ENCODE data around the gene CLK4. TPM values are rescaled to one million over a fixed set of nuclear protein-coding genes. Genes with fewer than 3 reads are reported as not detected.
"Not testable (repeated sequence)": the region's sequence is repeated elsewhere in the genome, so short reads cannot be mapped to it uniquely, and the experiment has no call there.

CLK4 gene
- total RNA-seq, 2 experiments from 2014 or later = 15.6 to 16.8 TPM

- H3K27me3 Mint-ChIP-seq = no peaks in the 10 kb centered on the region
Measured at GRCh38 chr5:178619390-178619789, 7.5 kb downstream of the CLK4 start.

DNA sequence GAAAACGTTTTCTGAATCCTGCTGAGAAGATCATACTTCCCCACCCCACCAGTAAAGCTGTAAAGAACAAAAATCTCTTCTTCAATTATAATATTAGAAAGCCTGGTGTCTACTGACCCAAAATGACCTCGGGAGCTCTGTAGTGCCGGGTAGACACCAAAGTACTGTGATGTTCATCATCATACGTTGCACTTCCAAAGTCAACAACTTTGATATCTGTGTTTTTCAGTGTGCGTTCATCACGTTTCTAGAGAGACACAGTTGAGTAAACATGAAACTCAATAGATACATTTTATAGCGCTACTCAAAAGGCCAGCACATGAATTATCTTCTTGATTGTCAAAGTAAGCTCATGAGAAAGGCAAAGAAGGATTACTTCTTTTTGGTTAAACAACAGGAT, 14.6 kb downstream of the CLK4 start:
- H3K4me3 Mint-ChIP-seq = no peak overlapping the region
- H3K36me3 Mint-ChIP-seq = peaks cover 44% of the 10 kb centered on the region
- H3K4me1 Mint-ChIP-seq = peaks cover 18% of the 10 kb centered on the region
- H3K27ac Mint-ChIP-seq = peak overlapping the region; percentile 59
- DNase-seq = no peak
- peaks cover 1% of the 10 kb centered on the region for H3K9me3 Mint-ChIP-seq
- H3K27me3 Mint-ChIP-seq = no peaks in the 10 kb centered on the region

More at GRCh38 chr5:178619390-178619789, 7.5 kb downstream of the CLK4 start:
- Mint-ChIP-seq H3K4me3 (no peak overlapping the region), H3K9me3 (no peaks in the 10 kb centered on the region), H3K4me1 (peaks cover 36% of the 10 kb centered on the region), H3K36me3 (peaks cover 48% of the 10 kb centered on the region), H3K27ac (no peak overlapping the region)
- no peak for DNase-seq

DNA sequence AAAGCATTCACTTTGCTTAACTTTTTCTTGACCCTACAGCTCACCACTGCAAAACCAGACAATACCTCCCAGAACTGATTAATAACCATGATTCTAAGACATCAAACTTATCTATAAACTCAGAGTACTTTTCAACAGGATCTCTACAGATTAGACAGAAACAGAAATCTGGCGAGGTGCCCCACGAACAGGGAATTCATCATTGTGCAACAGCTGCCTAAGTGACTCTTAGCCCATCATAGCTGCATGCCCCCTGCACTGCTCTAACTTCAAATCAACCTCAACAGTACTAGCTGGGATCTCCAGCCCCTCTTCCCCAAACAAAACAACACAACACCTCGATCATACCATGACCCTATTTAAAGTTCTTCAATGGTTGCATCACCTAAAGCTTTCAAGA, 20.6 kb downstream of the CLK4 start:
- Mint-ChIP-seq H3K4me3 (no peak overlapping the region), H3K9me3 (peaks cover 1% of the 10 kb centered on the region), H3K27me3 (no peaks in the 10 kb centered on the region), H3K36me3 (peaks cover 38% of the 10 kb centered on the region), H3K4me1 (peaks cover 3% of the 10 kb centered on the region), H3K27ac (peak overlapping the region; percentile 21)
- no peak for DNase-seq

DNA sequence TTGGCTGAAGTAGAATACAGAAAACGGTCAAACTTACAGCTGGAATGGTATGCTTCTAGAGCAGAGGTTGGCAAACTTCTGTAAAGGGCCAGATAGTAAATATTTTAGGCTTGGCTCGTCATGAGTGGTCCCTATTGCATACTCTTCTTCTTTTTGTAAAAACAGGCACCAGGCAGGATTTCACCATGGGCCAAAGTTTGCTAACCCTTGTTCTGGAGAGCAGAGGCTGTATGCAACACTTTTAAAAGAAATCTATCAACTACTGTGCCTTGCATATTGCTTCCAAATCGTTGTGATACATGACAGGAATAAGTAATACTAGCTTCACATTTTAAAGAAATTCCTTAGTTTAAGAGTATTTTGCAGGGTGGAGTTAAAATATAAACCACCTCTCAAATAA, 21.1 kb downstream of the CLK4 start:
- no peak for DNase-seq
- no peaks in the 10 kb centered on the region for H3K27me3 Mint-ChIP-seq
- no peak overlapping the region for H3K27ac Mint-ChIP-seq
- H3K9me3 Mint-ChIP-seq = peaks cover 2% of the 10 kb centered on the region
- H3K4me1 Mint-ChIP-seq = peaks cover 3% of the 10 kb centered on the region
- peaks cover 38% of the 10 kb centered on the region for H3K36me3 Mint-ChIP-seq
- no peak overlapping the region for H3K4me3 Mint-ChIP-seq

GRCh38 chr5:178602752-178603151, 24.1 kb downstream of the CLK4 start:
- no peak for DNase-seq
- peaks cover 44% of the 10 kb centered on the region for H3K36me3 Mint-ChIP-seq
- no peak overlapping the region for H3K27ac Mint-ChIP-seq
- no peak overlapping the region for H3K4me3 Mint-ChIP-seq
- peaks cover 9% of the 10 kb centered on the region for H3K9me3 Mint-ChIP-seq
- no peaks in the 10 kb centered on the region for H3K27me3 Mint-ChIP-seq
- H3K4me1 Mint-ChIP-seq = peaks cover 1% of the 10 kb centered on the region

DNA sequence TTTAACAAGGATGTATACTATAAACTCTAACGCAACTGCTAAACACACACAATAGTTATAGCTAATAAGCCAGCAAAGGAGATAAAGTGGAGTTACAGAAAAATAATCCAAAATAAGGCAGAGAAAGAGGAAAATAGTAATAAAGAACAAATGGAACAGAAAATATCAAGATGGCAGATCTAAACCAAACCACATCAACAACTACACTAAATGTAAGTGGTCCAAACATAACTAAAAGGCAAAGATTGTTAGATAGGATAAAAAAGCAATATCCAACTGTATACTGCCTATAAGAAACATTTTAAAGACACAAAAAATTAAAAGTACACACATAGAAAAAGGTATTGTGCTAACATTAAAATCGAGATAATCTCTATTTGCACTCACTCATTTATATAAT, 31.1 kb downstream of the CLK4 start:
- H3K4me1 Mint-ChIP-seq = peaks cover 3% of the 10 kb centered on the region
- DNase-seq = no peak
- no peak overlapping the region for H3K27ac Mint-ChIP-seq
- H3K36me3 Mint-ChIP-seq = peaks cover 52% of the 10 kb centered on the region
- H3K27me3 Mint-ChIP-seq = peaks cover 7% of the 10 kb centered on the region
- no peak overlapping the region for H3K4me3 Mint-ChIP-seq
- peaks cover 30% of the 10 kb centered on the region for H3K9me3 Mint-ChIP-seq

DNA sequence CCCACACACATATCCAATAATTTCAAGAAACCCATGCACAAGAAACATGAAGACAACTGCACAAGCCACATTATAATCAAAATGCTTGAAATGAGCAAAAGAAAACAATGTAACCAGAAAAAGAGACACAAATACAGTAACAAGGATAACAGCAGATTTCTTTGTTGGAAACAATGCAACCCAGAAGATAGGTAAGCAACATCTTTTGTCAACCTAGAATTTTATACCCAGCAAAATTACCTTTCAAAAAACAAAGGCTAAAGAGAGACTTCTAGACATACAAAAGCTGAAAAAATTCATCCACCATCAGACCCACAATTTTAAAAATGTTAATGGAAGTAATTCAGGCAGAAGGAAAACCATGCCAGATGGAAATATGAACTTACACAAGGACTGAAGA, 31.7 kb downstream of the CLK4 start:
- Mint-ChIP-seq H3K27ac (no peak overlapping the region), H3K4me3 (no peak overlapping the region), H3K4me1 (peaks cover 5% of the 10 kb centered on the region), H3K9me3 (peaks cover 30% of the 10 kb centered on the region), H3K27me3 (peaks cover 11% of the 10 kb centered on the region), H3K36me3 (peaks cover 47% of the 10 kb centered on the region)
- no peak for DNase-seq

DNA sequence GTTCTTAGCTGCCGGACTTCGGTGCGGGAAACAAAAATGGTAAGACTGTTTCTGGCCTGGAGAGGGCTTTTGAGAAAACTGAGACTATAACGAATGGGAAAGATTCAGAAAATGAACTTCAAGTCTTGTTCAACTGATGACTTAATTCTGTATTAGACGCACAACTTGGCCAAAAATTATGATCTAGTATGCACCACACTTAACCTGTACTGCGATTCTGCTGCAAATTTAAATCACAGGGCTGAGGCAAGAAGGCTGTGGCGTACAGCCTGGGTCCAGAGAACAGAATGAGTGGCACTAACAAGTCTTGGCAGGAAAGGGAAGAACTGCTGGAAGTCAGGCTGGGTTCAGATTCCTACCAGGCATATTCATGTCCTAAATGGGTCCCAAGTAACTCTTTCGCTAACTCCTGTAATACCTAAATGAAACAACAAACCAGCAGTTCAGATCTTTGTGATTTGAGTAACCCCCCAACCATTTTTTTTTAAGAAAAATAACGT, 35.9 kb downstream of the CLK4 start:
- Mint-ChIP-seq H3K27me3 (peaks cover 48% of the 10 kb centered on the region), H3K27ac (no peak overlapping the region), H3K9me3 (peaks cover 22% of the 10 kb centered on the region), H3K36me3 (peaks cover 21% of the 10 kb centered on the region), H3K4me1 (peaks cover 5% of the 10 kb centered on the region), H3K4me3 (peak overlapping the region; percentile 68)
- no peak for DNase-seq

DNA sequence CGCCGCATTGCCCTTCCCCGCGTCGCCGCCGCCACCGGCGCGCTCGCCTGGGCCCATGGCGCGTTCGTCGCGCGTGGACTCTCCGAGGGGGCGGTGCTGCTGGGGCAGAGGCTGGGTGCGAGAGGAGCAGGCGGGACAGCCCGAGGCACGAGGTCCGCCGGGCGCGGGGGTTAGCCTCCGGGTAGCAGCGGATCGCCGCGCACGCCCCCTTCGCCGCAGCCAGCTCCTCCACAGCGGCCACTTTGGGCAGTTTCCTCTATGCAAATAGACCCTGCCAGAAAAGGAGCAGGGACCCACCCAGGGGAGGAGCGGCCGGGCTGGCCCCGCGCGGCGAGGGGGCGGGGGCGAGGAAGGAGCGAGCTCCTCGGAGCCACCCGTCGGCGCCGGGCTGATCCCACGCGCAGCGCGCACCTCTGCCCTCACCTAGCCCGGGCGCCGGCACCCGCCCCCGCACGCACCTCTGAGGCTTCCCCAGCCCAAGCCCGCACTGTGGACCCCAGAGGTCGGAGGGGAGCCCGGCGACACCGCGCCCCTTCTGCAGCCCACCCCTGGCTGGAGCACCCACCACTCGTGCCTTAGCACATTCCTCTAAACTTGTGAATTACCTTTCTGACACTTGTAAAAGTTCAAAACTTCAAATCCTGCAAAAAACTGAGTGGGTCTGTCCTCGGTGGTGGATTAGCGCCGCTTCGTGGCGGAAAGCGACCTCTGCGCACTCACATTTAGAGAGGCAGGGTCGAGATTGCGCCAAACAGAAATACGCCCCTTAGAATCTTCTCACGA, 36.5 kb downstream of the CLK4 start, which contains the start of gene COL23A1:
COL23A1 (minus strand) TSS at position 253 of the 783 bp plus-strand sequence.
- Mint-ChIP-seq H3K9me3 (peaks cover 17% of the 10 kb centered on the region), H3K4me1 (peaks cover 5% of the 10 kb centered on the region), H3K36me3 (peaks cover 17% of the 10 kb centered on the region), H3K27ac (no peak within 1 kb of the TSS), H3K4me3 (peak within 1 kb of the TSS; percentile 68), H3K27me3 (peaks cover 53% of the 10 kb centered on the region)
- DNase-seq = peak; percentile 46

GRCh38 chr5:178589180-178590140, 37.4 kb downstream of the CLK4 start:
- peak; percentile 38 for DNase-seq
- Mint-ChIP-seq H3K9me3 (peaks cover 9% of the 10 kb centered on the region), H3K27me3 (peaks cover 53% of the 10 kb centered on the region), H3K4me1 (peaks cover 5% of the 10 kb centered on the region), H3K4me3 (no peak overlapping the region), H3K27ac (no peak overlapping the region), H3K36me3 (peaks cover 8% of the 10 kb centered on the region)

GRCh38 chr5:178588769-178589168, 38.1 kb downstream of the CLK4 start:
- peaks cover 54% of the 10 kb centered on the region for H3K27me3 Mint-ChIP-seq
- DNase-seq = no peak
- H3K4me3 Mint-ChIP-seq = no peak overlapping the region
- H3K9me3 Mint-ChIP-seq = peaks cover 2% of the 10 kb centered on the region
- no peak overlapping the region for H3K27ac Mint-ChIP-seq
- peaks cover 1% of the 10 kb centered on the region for H3K36me3 Mint-ChIP-seq
- peaks cover 5% of the 10 kb centered on the region for H3K4me1 Mint-ChIP-seq

DNA sequence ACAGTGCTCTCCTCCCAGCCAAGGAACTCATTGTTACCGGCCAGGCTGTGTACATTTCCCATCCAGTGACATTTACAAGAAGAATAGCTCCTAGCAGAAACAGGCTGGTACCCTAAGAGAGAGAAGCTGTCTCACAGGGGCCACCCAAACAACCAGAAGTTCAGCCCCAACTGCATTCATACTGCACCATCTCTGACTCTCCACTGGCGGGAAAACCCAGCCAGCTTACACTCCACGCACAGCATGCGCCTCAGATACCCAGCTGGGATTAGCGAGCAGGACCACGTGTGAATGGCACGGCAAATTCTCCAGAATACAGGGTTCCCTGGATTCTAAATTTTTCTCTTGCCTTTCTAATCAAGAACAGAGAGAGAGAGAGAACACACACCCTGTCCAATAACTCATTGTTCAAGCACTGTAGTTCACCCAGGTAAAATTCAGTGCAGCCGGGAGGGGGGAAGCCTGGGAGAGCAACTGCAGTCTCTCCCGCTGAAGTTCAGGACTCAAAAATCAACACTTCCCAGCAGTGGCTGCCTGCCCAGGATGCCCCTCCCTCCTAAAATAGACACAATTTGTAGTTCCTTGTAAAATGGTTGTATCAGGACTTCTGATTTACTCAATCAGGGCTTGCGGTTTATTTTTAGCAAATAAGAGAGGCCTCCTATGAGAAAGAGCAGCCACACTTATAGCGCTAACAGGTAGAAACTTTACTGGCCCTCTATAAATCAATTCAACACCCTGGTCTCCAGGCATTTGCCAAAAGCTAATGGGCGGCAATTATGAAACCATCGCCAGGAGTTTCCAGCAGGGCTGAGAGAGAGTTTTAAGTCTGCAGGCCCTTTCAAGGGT, 38.9 kb downstream of the CLK4 start:
- Mint-ChIP-seq H3K27ac (no peak overlapping the region), H3K36me3 (no peaks in the 10 kb centered on the region), H3K27me3 (peaks cover 59% of the 10 kb centered on the region), H3K4me1 (peaks cover 5% of the 10 kb centered on the region), H3K9me3 (no peaks in the 10 kb centered on the region), H3K4me3 (no peak overlapping the region)
- DNase-seq = no peak

DNA sequence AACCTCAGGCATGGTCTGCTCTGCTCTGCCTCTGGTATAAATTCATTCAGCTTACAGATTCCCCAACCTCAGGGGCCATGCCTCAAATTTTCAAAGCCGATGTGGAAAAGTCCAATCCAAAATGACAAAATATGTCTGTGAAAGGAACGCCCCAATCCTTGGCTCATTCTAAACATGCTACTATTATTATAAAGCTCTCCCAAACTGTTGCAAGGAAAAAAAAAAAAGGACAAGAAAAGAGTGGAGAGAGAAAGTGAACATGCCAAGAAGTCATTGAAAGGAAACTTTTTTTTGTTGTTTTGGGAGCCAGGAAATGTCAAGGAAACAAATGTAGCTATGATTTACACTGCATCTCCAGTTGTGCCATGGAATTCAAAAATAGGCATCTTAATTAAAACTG, 40.5 kb downstream of the CLK4 start:
- DNase-seq = no peak
- H3K9me3 Mint-ChIP-seq = no peaks in the 10 kb centered on the region

DNA sequence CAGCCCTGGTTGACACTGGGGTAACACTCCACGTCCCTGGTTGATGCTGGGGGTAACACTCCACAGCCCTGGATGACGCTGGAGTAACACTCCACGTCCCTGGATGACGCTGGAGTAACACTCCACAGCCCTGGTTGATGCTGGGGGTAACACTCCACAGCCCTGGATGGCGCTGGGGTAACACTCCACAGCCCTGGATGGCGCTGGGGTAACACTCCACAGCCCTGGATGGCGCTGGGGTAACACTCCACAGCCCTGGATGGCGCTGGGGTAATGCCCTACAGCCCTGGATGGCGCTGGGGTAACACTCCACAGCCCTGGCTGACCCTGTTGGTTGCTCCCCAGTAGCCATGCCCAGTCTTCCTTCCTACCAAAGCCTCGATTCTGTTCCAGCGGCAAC, 41.4 kb downstream of the CLK4 start:
- H3K36me3 Mint-ChIP-seq, H3K27ac Mint-ChIP-seq, H3K4me3 Mint-ChIP-seq, H3K9me3 Mint-ChIP-seq, DNase-seq, H3K4me1 Mint-ChIP-seq: not testable (repeated sequence)
- H3K27me3 Mint-ChIP-seq = peaks cover 52% of the 10 kb centered on the region

More for the DNA sequence above, 40.5 kb downstream of the CLK4 start:
- Mint-ChIP-seq H3K36me3 (no peaks in the 10 kb centered on the region), H3K4me3 (no peak overlapping the region), H3K27me3 (peaks cover 58% of the 10 kb centered on the region), H3K4me1 (peaks cover 5% of the 10 kb centered on the region), H3K27ac (no peak overlapping the region)
